ENCODE data around the gene GRM5.
"Not testable (repeated sequence)": the region's sequence is repeated elsewhere in the genome, so short reads cannot be mapped to it uniquely, and the experiment has no call there.

The GRM5 gene

GRCh38 chr11:89065651-89066201, at the start of gene GRM5:
GRM5 (minus strand) TSS chr11:89065982; CDS start chr11:89047872, 18,110 bp downstream.
- DNase-seq, result not testable (repeated sequence)

DNA sequence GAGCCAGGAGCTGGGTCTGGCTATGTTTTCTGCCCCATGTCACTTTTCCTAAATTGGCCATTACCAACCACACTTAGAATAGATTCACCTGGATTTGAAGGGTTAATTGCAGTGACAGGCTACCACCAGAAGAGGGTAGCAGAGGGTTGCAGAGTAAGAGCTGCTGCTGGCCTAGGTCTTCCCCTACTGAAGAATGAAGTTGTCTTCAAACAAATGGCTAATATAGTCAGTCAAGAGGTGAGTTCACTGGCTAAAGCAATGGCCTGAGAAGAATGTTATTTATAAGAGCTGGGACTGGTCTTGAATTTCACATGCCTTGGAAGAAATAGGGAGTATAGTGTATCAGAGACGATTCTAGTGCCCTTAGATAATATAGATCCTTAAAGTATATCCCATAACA, 32.2 kb upstream of the GRM5 start:
- DNase-seq, result not testable (repeated sequence)

- DNase-seq, result not testable (repeated sequence)
Measured at GRCh38 chr11:89093806-89094205, 28.0 kb upstream of the GRM5 start.

GRCh38 chr11:89084951-89085350, 19.2 kb upstream of the GRM5 start:
- DNase-seq, result not testable (repeated sequence)

GRCh38 chr11:89070911-89071310, 5.1 kb upstream of the GRM5 start:
- not testable (repeated sequence) for DNase-seq

GRCh38 chr11:89067264-89067663, 1.5 kb upstream of the GRM5 start:
- DNase-seq, result no peak

GRCh38 chr11:89065066-89065465, 716 bp downstream of the GRM5 start:
- DNase-seq, result no peak

- not testable (repeated sequence) for DNase-seq
Measured at GRCh38 chr11:89063481-89063951, 2.3 kb downstream of the GRM5 start.

DNA sequence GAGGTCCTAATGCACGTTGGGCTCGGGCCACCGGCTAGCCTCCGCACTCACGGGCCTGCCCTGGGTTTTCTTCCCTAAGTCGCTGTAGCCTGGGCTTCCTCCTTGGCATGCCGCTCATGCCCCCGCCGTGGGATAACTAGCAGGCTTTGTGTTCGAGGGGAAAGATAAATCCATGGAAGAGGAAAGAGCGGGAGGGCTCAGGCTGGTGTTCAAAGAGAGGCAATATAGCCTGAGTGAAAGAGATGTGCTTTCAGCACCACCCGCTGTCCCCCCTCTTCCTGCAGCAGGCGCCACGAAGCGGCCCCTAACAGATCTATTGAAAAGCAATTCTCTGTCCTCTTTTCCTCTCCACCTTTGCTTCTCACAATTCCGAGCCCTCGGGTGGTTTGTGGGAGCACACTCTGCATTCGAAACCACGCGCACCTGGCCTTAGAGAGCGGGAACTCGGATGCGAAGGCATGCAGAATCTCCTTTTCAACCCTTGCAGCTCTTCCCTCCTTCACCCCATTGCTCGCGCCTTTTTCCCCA, 2.9 kb downstream of the GRM5 start:
- DNase-seq, result not testable (repeated sequence)

DNA sequence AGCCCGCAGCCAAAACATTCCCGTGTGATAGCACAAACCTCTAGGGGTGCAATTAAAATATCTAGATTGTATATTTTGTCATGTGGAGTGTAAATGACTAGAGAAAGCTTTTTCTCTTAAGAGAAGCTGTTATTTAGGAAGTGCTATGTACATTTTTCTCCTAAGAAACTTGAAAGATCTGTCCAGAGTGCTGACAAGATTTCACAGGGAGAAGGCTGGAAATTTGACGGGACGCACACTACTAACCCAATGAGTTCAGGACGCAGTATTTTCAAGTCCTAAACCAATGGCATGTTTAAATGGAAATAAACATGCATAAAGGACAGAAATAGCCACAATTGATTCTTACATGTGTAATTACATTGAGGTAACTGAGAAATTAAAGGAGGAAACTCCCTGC, 3.9 kb downstream of the GRM5 start:
- DNase-seq, result not testable (repeated sequence)

- not testable (repeated sequence) for DNase-seq
Measured at GRCh38 chr11:89057406-89057805, 8.4 kb downstream of the GRM5 start.

GRCh38 chr11:89052220-89052619, 13.6 kb downstream of the GRM5 start:
- DNase-seq, result no peak

DNA sequence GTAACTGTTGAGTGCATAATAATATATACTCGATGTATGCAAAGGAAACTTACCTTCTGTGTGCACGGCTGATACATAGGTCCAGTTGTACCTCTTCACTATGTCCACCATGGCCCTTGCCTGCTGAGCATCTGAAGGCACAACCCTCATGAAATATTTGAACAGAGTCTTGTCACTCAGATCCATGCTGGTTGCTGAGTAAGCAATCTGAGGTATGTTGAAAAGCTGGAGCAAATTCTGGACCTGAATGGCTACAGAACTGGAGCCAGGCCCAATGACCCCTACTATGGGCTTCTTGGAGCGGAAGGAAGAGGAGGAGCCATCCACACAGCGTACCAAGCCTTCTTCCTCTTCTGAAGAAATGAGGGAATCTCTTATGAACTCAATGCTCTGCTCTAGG, 18.6 kb downstream of the GRM5 start:
- not testable (repeated sequence) for DNase-seq

GRCh38 chr11:89043861-89044588, 21.8 kb downstream of the GRM5 start:
- not testable (repeated sequence) for DNase-seq

DNA sequence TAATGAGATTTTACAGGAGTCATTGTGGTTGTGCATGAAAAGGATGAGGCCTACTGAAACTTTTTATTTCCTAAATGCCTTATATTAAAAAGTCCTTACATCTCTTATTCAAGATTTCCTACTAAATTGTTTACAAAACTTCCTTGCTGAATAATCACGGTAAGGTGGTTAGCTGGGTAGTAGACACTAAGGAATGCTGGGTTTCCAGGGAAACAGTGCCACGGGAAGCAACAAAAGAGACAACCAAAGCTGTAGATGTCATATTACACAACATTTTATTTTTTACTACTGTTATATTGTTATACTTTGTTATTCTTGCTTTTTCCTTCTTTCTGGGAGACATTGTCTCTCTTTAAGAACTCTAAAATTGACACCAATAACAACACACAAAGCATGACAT, 36.1 kb downstream of the GRM5 start:
- not testable (repeated sequence) for DNase-seq

DNA sequence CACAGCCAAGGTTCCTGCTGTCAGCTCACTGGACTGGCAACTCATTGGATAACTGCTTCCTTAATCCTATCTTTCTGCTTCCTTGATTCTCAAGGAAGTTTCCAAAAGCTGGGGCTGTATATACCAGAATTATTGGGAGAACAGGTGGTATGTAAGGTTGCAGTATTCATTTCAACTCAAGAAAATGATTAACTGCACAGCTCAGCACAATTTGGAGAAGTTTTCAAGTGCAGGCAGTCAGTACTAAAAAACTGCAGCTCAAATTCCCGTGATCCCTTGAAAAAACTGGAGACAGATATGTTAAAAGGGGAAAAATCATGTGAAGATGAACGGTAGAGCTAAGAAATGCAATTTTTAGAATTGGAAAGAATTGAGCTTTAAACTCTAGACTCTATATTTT, 44.4 kb downstream of the GRM5 start:
- no peak for DNase-seq

- not testable (repeated sequence) for DNase-seq
Measured at GRCh38 chr11:89019827-89020547, 45.8 kb downstream of the GRM5 start.

GRCh38 chr11:89016214-89016613, 49.6 kb downstream of the GRM5 start:
- DNase-seq, result no peak

DNA sequence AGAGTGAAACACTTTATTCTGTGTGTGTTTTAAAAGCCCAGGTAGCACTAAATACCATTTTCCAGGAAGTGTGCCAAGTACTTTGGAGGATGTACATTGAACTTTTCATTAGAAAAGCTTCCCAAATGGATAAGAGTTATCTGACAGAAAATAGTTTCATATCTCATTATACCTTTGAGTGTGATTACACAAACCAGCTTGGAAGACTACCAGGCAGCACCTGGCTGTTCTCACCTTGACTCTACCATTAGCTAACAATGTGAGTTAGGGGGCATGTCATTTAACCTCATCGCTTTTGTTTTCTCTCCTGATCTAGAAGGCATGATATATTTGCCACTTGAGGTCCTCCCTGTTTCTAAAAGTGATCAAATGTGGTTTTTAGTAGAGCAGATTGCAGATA, 50.2 kb downstream of the GRM5 start:
- DNase-seq, result no peak

DNA sequence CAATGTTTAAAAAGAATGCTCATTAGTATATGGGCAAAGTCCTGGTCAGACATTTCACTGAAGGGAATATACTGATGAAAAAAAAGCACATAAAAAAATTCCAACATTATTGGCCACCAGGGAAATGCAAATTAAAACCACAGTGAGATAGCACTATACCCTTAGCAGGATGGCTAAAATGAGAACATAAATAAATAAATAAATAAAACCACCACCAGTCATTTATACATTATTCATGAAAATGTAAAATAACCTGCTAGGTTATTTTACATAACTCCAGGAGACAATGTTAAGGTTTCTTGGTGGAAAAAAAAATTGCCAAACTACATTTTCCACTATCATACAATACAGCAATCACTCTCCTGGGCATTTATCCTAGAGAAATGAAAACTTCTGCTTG, 64.9 kb downstream of the GRM5 start:
- DNase-seq, result not testable (repeated sequence)

DNA sequence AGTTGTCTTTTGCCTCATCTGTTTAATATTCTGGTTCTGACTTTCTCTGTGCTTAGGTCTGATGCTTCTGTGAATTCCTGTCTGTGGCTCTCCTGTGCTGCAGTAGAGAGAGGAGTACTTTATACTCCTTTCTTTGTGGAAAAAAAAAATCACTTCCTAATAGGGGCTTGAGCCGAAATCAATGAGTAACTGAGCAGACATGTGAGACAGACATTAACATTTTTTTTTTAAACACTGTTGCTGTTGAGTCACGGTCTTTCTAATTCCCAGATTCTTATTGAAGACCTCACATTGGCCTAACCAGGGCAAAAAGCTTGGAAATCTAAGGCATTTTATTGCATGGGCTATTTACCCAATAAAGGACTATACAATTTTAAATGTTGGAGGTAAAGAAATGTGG, 86.1 kb downstream of the GRM5 start:
- DNase-seq, result no peak

DNA sequence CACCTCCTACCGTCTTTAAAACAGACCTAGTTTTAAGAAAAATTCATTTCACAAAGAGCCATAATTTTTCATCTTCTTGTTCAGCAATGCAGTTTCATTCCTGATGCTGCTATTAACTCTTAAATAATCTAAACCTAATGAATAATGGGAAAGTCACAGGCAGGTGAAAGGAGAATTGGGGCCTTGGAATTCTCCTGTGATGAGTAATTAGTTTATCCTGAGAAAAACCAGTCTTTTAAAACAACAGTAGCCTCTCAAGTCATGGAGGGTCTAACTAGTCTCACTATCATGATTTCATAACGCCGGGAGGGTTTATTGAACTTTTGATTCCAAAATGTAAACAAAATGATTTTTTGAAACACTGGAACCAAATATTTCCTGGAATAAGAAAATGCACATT, 86.8 kb downstream of the GRM5 start:
- not testable (repeated sequence) for DNase-seq

- DNase-seq, result not testable (repeated sequence)
Measured at GRCh38 chr11:88975441-88975840, 90.3 kb downstream of the GRM5 start.

- DNase-seq, result no peak
Measured at GRCh38 chr11:88972210-88972609, 93.6 kb downstream of the GRM5 start.
